MCF 10A (cell line): ENCODE results near the gene SSMEM1. TPM values are rescaled to one million over a fixed set of nuclear protein-coding genes. Genes with fewer than 3 reads are reported as not detected.

ENCODE experiments used
- BruUV-seq: library from RNA; stranded (reverse); fragments of 400-500 nt; replicated peaks from 2 replicates; lab custom pipeline; 2021; lab: Mats Ljungman, UMichigan
- CTCF ChIA-PET: fragments of 300-600 bp; sonication (Branson Sonifier 250); formaldehyde crosslinking; extraction: SDS; loops from one replicate; lab custom pipeline; 2021; ENCODE audit warnings: antibody characterized with exemption, inconsistent platforms; lab: Yijun Ruan, JAX
- POLR2A ChIA-PET: fragments of 300-600, 350-650 bp; sonication (Branson Sonifier 250); formaldehyde crosslinking; extraction: SDS; loops from one replicate; lab custom pipeline; 2020; ENCODE audit warnings: antibody characterized with exemption, inconsistent platforms; lab: Yijun Ruan, JAX
- DNase-seq: peaks from one replicate; pipeline ENCODE4 v3.0.0-alpha.2; 2018; ENCODE audit not compliant: unreplicated experiment
- H3K27ac Mint-ChIP-seq: one replicate; pipeline ENCODE4 v1.8.0; 2022; ENCODE audit warnings: mild to moderate bottlenecking, low read depth, mixed read lengths; ENCODE audit not compliant: unreplicated experiment
- H3K27me3 Mint-ChIP-seq: one replicate; pipeline ENCODE4 v1.8.0; 2022; ENCODE audit warnings: mixed read lengths; ENCODE audit not compliant: insufficient read depth, unreplicated experiment
- H3K36me3 Mint-ChIP-seq: one replicate; pipeline ENCODE4 v1.8.0; 2022; ENCODE audit warnings: mild to moderate bottlenecking, moderate library complexity, mixed read lengths; ENCODE audit not compliant: insufficient read depth, unreplicated experiment
- H3K4me1 Mint-ChIP-seq: one replicate; pipeline ENCODE4 v1.8.0; 2022; ENCODE audit warnings: mixed read lengths; ENCODE audit not compliant: insufficient read depth, unreplicated experiment
- H3K4me3 Mint-ChIP-seq: one replicate; pipeline ENCODE4 v1.8.0; 2022; ENCODE audit warnings: mild to moderate bottlenecking, moderate library complexity, mixed read lengths; ENCODE audit not compliant: unreplicated experiment
- H3K9me3 Mint-ChIP-seq: one replicate; pipeline ENCODE4 v1.8.0; 2022; ENCODE audit warnings: mixed read lengths; ENCODE audit not compliant: unreplicated experiment
- CTCF ChIP-seq: fragments of 200-600 bp; IDR thresholded peaks from one replicate; pipeline ENCODE4 v1.8.0; 2022; ENCODE audit warnings: antibody characterized with exemption, mild to moderate bottlenecking; ENCODE audit not compliant: unreplicated experiment
- intact Hi-C: fragments of 100-400 bp; cut with micrococcal nuclease; formaldehyde crosslinking; loops from 2 replicates; pipeline ENCODE4 v1.14.1; 2022
- total RNA-seq: library from RNA; stranded (reverse); gene quantifications from 2 replicates; pipeline ENCODE4 v1.2.3, GENCODE V29; 2022

The SSMEM1 gene
- total RNA-seq, 1 experiment from 2014 or later = not detected

DNA sequence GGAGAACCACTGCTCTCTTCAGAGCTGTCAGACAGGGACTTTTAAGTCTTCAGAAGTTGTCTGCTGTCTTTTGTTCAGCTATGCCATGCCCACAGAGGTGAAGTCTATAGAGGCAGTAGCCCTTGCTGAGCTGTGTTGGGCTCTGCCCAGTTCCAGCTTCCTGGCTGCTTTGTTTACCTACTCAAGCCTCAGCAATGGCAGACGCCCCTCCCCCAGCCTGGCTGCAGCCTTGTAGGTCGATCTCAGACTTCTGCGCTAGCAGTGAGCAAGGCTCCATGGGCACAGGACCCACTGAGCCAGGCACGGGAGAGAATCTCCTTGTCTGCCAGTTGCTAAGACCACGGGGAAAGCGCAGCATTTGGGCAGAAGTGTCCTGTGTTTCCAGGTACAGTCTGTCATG lies 46.9 kb downstream of the SSMEM1 start:
- BruUV-seq = no TSS peak
- Mint-ChIP-seq H3K4me1 (no peaks in the 10 kb centered on the region), H3K36me3 (no peaks in the 10 kb centered on the region), H3K27ac (no peak overlapping the region), H3K4me3 (no peak overlapping the region), H3K9me3 (peaks cover 17% of the 10 kb centered on the region), H3K27me3 (no peaks in the 10 kb centered on the region)
- DNase-seq = no peak
- TF ChIP-seq CTCF = no peak
- POLR2A ChIA-PET = no interaction called here
- intact Hi-C loops = no loop called here
- CTCF ChIA-PET = interaction anchor here (0.7 to 1.1 kb wide), 2 partner anchors 9 to 503 kb away, joined by 3 to 5 read pairs; no protein-coding TSS in a partner anchor

DNA sequence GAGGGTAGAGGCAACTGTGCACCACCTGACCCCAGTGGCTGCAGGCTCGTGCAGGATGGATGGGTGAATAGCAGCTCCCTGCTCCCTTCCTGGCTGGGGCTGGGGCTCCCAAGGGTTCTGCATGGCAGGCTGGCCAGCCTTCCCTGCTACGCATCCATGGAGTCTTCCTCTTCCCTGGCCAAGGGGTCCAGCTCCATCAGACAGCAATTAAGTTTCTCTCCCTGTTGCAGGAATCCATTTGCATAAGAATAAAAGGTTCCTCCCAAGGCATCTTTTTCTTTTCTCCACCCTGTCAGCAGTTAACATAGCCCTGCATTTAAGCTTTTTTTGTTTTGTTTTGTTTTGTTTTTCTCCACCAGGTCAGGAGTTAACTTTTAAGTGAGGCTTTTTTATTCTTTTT lies 49.0 kb downstream of the SSMEM1 start:
- TF ChIP-seq CTCF = no peak
- Mint-ChIP-seq H3K36me3 (no peaks in the 10 kb centered on the region), H3K27ac (no peak overlapping the region), H3K4me3 (no peak overlapping the region), H3K4me1 (no peaks in the 10 kb centered on the region), H3K27me3 (no peaks in the 10 kb centered on the region), H3K9me3 (peaks cover 17% of the 10 kb centered on the region)
- BruUV-seq = no TSS peak
- ChIA-PET POLR2A (interaction anchor here (1.1 kb wide), 1 partner anchor 15 kb away, joined by 3 read pairs; no protein-coding TSS in a partner anchor), CTCF (interaction anchor here (1.6 kb wide), 1 partner anchor 502 kb away, joined by 4 read pairs; no protein-coding TSS in a partner anchor)
- no peak for DNase-seq
- intact Hi-C loops = no loop called here

GRCh38 chr7:130258494-130259078 lies 50.9 kb downstream of the SSMEM1 start:
- H3K4me3 Mint-ChIP-seq = no peak overlapping the region
- no peak for TF ChIP-seq CTCF
- no peak overlapping the region for H3K27ac Mint-ChIP-seq
- no peak for DNase-seq
- POLR2A ChIA-PET = interaction anchor here (0.6 to 0.7 kb wide), 2 partner anchors 10 to 36 kb away, joined by 3 read pairs; no protein-coding TSS in a partner anchor
- intact Hi-C loops = no loop called here
- H3K9me3 Mint-ChIP-seq = peaks cover 4% of the 10 kb centered on the region
- H3K36me3 Mint-ChIP-seq = no peaks in the 10 kb centered on the region
- no TSS peak for BruUV-seq
- CTCF ChIA-PET = no interaction called here
- H3K27me3 Mint-ChIP-seq = no peaks in the 10 kb centered on the region
- no peaks in the 10 kb centered on the region for H3K4me1 Mint-ChIP-seq

DNA sequence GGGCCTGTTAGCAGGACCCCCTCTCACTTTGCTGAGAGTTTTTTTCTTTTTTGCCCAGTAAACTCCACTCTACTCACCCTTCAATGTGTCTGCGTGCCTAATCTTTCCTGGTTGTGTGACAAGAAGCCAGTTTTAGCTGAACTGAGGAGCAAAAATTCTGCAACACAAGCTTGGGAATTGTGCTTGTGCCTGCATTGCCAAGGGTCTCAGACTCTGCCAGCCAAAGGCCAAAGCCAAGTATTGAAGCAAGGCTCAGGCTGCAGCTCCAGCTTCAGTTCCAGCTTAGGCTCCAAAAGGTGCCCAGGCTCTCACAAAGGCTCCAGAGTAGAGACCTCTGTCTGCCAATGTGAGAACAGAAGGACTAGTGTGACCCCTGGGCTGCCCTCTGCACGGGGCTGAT lies 54.8 kb downstream of the SSMEM1 start:
- intact Hi-C loops = no loop called here
- no peaks in the 10 kb centered on the region for H3K4me1 Mint-ChIP-seq
- no peak overlapping the region for H3K27ac Mint-ChIP-seq
- CTCF ChIA-PET = interaction anchor here (0.7 to 1.3 kb wide), 2 partner anchors 8 to 32 kb away, joined by 3 to 5 read pairs; no protein-coding TSS in a partner anchor
- no peak for TF ChIP-seq CTCF
- H3K27me3 Mint-ChIP-seq = no peaks in the 10 kb centered on the region
- no peak overlapping the region for H3K4me3 Mint-ChIP-seq
- no TSS peak for BruUV-seq
- DNase-seq = no peak
- H3K9me3 Mint-ChIP-seq = no peaks in the 10 kb centered on the region
- POLR2A ChIA-PET = interaction anchor here (0.7 kb wide), 1 partner anchor 118 kb away, joined by 3 read pairs; the partner anchor contains the start of gene CPA1
- H3K36me3 Mint-ChIP-seq = no peaks in the 10 kb centered on the region
